Suprapubic skin (tissue), 4 donors: ENCODE results near the gene CST6. TPM values are rescaled to one million over a fixed set of nuclear protein-coding genes. Genes with fewer than 3 reads are reported as not detected.
A peak's percentile ranks its signal among the peaks of the same experiment; 100 is the strongest.

Experiments used
- DNase-seq, 2 donors: peaks; one replicate each; pipeline ENCODE4 v3.0.0-alpha.2; 2019; ENCODE audit warnings: low spot score in 2 of 2
- H3K27ac ChIP-seq: fragments of 200-600 bp; sonication (generic); one replicate; pipeline ENCODE4 v1.5.1; 2019
- H3K27me3 ChIP-seq: fragments of 200-600 bp; sonication (generic); one replicate; pipeline ENCODE4 v1.5.1; 2019
- H3K36me3 ChIP-seq: fragments of 200-600 bp; sonication (generic); one replicate; pipeline ENCODE4 v1.5.1; 2019
- H3K4me1 ChIP-seq: fragments of 200-600 bp; sonication (generic); one replicate; pipeline ENCODE4 v1.5.1; 2019
- H3K4me3 ChIP-seq: fragments of 200-600 bp; sonication (generic); one replicate; pipeline ENCODE4 v1.5.1; 2019; ENCODE audit warnings: mild to moderate bottlenecking
- H3K9me3 ChIP-seq: fragments of 200-600 bp; sonication (generic); one replicate; pipeline ENCODE4 v1.5.1; 2019
- EP300 ChIP-seq: sonication (generic); formaldehyde crosslinking; IDR thresholded peaks from one replicate; pipeline ENCODE4 v1.6.1; 2017; ENCODE audit warnings: antibody characterized with exemption
- POLR2A ChIP-seq, 2 donors: fragments of 450-650 bp; IDR thresholded peaks; one replicate each; pipeline ENCODE4 v1.6.1; 2017; ENCODE audit warnings: antibody characterized with exemption in 2 of 2, mild to moderate bottlenecking in 2 of 2, moderate library complexity in 2 of 2
- POLR2AphosphoS5 ChIP-seq, 3 donors: sonication (generic); formaldehyde crosslinking; IDR thresholded peaks; one replicate each; pipeline ENCODE4 v1.6.1; 2017; ENCODE audit warnings: antibody characterized with exemption in 3 of 3
- WGBS: methylation state at CpG from one replicate; pipeline ENCODE4 v1.1.5; 2018; 5-methylcytosine and 5-hydroxymethylcytosine counted together
- total RNA-seq, 4 donors: library from RNA; depleted of rRNA; stranded (reverse); fragments of >200 nt; gene quantifications; one replicate each; pipeline ENCODE4 v1.1.0, GENCODE V29; 2016
- TF ChIP-seq, protein P1 (sequence below), 2 donors: fragments of 200-600 bp in 1 of 2; fragments of 450-650 bp in 1 of 2; sonication (generic) in 1 of 2; IDR thresholded peaks; one replicate each; pipeline ENCODE4 v1.5.1; 2016 to 2019; ENCODE audit warnings: antibody characterized with exemption in 2 of 2, mild to moderate bottlenecking in 1 of 2, moderate library complexity in 1 of 2

Gene CST6
- total RNA-seq, 4 donors from 2014 or later, result 48.8 to 2,556 (median 968) TPM

GRCh38 chr11:66039765-66040164, 28.0 kb downstream of the CST6 start:
- TF ChIP-seq, protein P1, sequence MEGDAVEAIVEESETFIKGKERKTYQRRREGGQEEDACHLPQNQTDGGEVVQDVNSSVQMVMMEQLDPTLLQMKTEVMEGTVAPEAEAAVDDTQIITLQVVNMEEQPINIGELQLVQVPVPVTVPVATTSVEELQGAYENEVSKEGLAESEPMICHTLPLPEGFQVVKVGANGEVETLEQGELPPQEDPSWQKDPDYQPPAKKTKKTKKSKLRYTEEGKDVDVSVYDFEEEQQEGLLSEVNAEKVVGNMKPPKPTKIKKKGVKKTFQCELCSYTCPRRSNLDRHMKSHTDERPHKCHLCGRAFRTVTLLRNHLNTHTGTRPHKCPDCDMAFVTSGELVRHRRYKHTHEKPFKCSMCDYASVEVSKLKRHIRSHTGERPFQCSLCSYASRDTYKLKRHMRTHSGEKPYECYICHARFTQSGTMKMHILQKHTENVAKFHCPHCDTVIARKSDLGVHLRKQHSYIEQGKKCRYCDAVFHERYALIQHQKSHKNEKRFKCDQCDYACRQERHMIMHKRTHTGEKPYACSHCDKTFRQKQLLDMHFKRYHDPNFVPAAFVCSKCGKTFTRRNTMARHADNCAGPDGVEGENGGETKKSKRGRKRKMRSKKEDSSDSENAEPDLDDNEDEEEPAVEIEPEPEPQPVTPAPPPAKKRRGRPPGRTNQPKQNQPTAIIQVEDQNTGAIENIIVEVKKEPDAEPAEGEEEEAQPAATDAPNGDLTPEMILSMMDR (IDR thresholded peaks at IDR 0.05), result no peak
- TF ChIP-seq EP300 (no peak), POLR2A (IDR thresholded peaks at IDR 0.05) (no peak), POLR2AphosphoS5 (IDR thresholded peaks at IDR 0.05) (no peak)
- Histone ChIP-seq H3K27ac (no peak overlapping the region), H3K9me3 (no peaks in the 10 kb centered on the region), H3K4me1 (no peaks in the 10 kb centered on the region), H3K36me3 (no peaks in the 10 kb centered on the region), H3K27me3 (peaks cover 5% of the 10 kb centered on the region), H3K4me3 (no peak overlapping the region)
- WGBS, result 78% methylated on average over 3 of the region's 3 CpGs
- no peak for DNase-seq

- WGBS, result 95% methylated on average over 58 of the region's 81 CpGs
- DNase-seq, result no peak
- Histone ChIP-seq H3K36me3 (no peaks in the 10 kb centered on the region), H3K27ac (no peak overlapping the region), H3K9me3 (no peaks in the 10 kb centered on the region), H3K4me3 (no peak overlapping the region), H3K27me3 (no peaks in the 10 kb centered on the region), H3K4me1 (peaks cover 6% of the 10 kb centered on the region)
- TF ChIP-seq, protein P1 (IDR thresholded peaks at IDR 0.05), result no peak
- TF ChIP-seq POLR2A (IDR thresholded peaks at IDR 0.05), result no peak
- TF ChIP-seq POLR2AphosphoS5 (IDR thresholded peaks at IDR 0.05), result no peak
- TF ChIP-seq EP300, result no peak
Observed at GRCh38 chr11:66042227-66042995, 30.6 kb downstream of the CST6 start.

- no peak for TF ChIP-seq POLR2AphosphoS5 (IDR thresholded peaks at IDR 0.05)
- no peak for TF ChIP-seq POLR2A (IDR thresholded peaks at IDR 0.05)
- no peak for TF ChIP-seq EP300
- TF ChIP-seq, protein P1 (IDR thresholded peaks at IDR 0.05), result no peak
- no peak for DNase-seq
- H3K27me3 ChIP-seq, result peaks cover 5% of the 10 kb centered on the region
- H3K4me1 ChIP-seq, result peaks cover 6% of the 10 kb centered on the region
- H3K4me3 ChIP-seq, result no peak overlapping the region
- no peak overlapping the region for H3K27ac ChIP-seq
- no peaks in the 10 kb centered on the region for H3K9me3 ChIP-seq
- H3K36me3 ChIP-seq, result no peaks in the 10 kb centered on the region
- WGBS, result 95% methylated on average over 87 of the region's 88 CpGs
Observed at GRCh38 chr11:66042996-66043906, 31.4 kb downstream of the CST6 start.

- no peak for DNase-seq
- Histone ChIP-seq H3K4me3 (no peak overlapping the region), H3K36me3 (no peaks in the 10 kb centered on the region), H3K9me3 (no peaks in the 10 kb centered on the region), H3K27me3 (peaks cover 20% of the 10 kb centered on the region), H3K4me1 (peaks cover 6% of the 10 kb centered on the region), H3K27ac (no peak overlapping the region)
- no peak for TF ChIP-seq POLR2A (IDR thresholded peaks at IDR 0.05)
- no peak for TF ChIP-seq POLR2AphosphoS5 (IDR thresholded peaks at IDR 0.05)
- TF ChIP-seq, protein P1 (IDR thresholded peaks at IDR 0.05), result no peak
- TF ChIP-seq EP300, result no peak
- WGBS, result 63% methylated on average over 6 of the region's 6 CpGs
Observed at GRCh38 chr11:66044757-66045156, 32.9 kb downstream of the CST6 start.

- TF ChIP-seq POLR2AphosphoS5 (IDR thresholded peaks at IDR 0.05) (no peak), POLR2A (IDR thresholded peaks at IDR 0.05) (no peak), EP300 (no peak)
- TF ChIP-seq, protein P1 (IDR thresholded peaks at IDR 0.05), result peak; percentile 84 to 93
- peaks cover 6% of the 10 kb centered on the region for H3K4me1 ChIP-seq
- H3K4me3 ChIP-seq, result no peak overlapping the region
- WGBS, result 0% methylated on average over 2 of the region's 11 CpGs
- H3K9me3 ChIP-seq, result no peaks in the 10 kb centered on the region
- peaks cover 20% of the 10 kb centered on the region for H3K27me3 ChIP-seq
- no peaks in the 10 kb centered on the region for H3K36me3 ChIP-seq
- peak in 1 of 2 donors; percentile 85 for DNase-seq
- H3K27ac ChIP-seq, result no peak overlapping the region
Observed at GRCh38 chr11:66045177-66045639, 33.4 kb downstream of the CST6 start.
